Uterus (tissue), 2 donors: Measurements from ENCODE around the gene KRTAP5-5.
"Not testable (repeated sequence)": the region's sequence is repeated elsewhere in the genome, so short reads cannot be mapped to it uniquely, and the experiment has no call there.

Source experiments
- CTCF ChIP-seq, 4 experiments: fragments of 200-600 bp in 2 of 4; fragments of 450-650 bp in 2 of 4; sonication (generic) in 2 of 4; IDR thresholded peaks; one replicate each; pipeline ENCODE4 v1.5.1; 2016 to 2019; ENCODE audit warnings: antibody characterized with exemption in 4 of 4, mild to moderate bottlenecking in 2 of 4, moderate library complexity in 1 of 4
- POLR2A ChIP-seq, 2 donors: fragments of 450-650 bp; IDR thresholded peaks; one replicate each; pipeline ENCODE4 v1.6.1; 2016; ENCODE audit warnings: antibody characterized with exemption in 2 of 2, mild to moderate bottlenecking in 1 of 2, moderate library complexity in 1 of 2

- TF ChIP-seq CTCF, POLR2A (IDR thresholded peaks at IDR 0.05): not testable (repeated sequence)
Measured at GRCh38 chr11:1589191-1589963, 40.2 kb upstream of the KRTAP5-5 start.
